Astrocyte (in vitro differentiated cells and primary cell): ENCODE results near the gene EXOSC10.

ENCODE experiments used
- EZH2 ChIP-seq: IDR thresholded peaks from 2 replicates; pipeline ENCODE4 v1.6.1; 2012; ENCODE audit warnings: mild to moderate bottlenecking, low read length, inconsistent platforms; ENCODE audit not compliant: insufficient read depth
- TF ChIP-seq, protein P1 (sequence below): IDR thresholded peaks from 2 replicates; pipeline ENCODE4 v1.5.1; 2011; ENCODE audit warnings: low read depth, mild to moderate bottlenecking, inconsistent platforms, low read length, moderate library complexity; ENCODE audit not compliant: insufficient read depth

- TF ChIP-seq, protein P1, sequence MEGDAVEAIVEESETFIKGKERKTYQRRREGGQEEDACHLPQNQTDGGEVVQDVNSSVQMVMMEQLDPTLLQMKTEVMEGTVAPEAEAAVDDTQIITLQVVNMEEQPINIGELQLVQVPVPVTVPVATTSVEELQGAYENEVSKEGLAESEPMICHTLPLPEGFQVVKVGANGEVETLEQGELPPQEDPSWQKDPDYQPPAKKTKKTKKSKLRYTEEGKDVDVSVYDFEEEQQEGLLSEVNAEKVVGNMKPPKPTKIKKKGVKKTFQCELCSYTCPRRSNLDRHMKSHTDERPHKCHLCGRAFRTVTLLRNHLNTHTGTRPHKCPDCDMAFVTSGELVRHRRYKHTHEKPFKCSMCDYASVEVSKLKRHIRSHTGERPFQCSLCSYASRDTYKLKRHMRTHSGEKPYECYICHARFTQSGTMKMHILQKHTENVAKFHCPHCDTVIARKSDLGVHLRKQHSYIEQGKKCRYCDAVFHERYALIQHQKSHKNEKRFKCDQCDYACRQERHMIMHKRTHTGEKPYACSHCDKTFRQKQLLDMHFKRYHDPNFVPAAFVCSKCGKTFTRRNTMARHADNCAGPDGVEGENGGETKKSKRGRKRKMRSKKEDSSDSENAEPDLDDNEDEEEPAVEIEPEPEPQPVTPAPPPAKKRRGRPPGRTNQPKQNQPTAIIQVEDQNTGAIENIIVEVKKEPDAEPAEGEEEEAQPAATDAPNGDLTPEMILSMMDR, result no peak
- no peak for TF ChIP-seq EZH2
These were observed 18.7 kb downstream of the EXOSC10 start for GRCh38 chr1:11080931-11081330.
